Colonic mucosa (tissue), 4 donors: ENCODE data around the gene MRPL20. TPM values are rescaled to one million over a fixed set of nuclear protein-coding genes. Genes with fewer than 3 reads are reported as not detected.
A peak's percentile ranks its signal among the peaks of the same experiment; 100 is the strongest.

Source experiments
- DNase-seq: peaks from one replicate; pipeline ENCODE4 v3.0.0-alpha.2; 2020
- H3K27ac ChIP-seq: fragments of 200-600 bp; one replicate; pipeline ENCODE4 v1.8.0; 2021
- H3K27me3 ChIP-seq: fragments of 200-600 bp; one replicate; pipeline ENCODE4 v1.8.0; 2021
- H3K36me3 ChIP-seq: fragments of 200-600 bp; one replicate; pipeline ENCODE4 v1.8.0; 2021
- H3K4me1 ChIP-seq: fragments of 200-600 bp; one replicate; pipeline ENCODE4 v1.8.0; 2021; ENCODE audit warnings: mild to moderate bottlenecking
- H3K4me3 ChIP-seq: fragments of 200-600 bp; one replicate; pipeline ENCODE4 v1.8.0; 2021
- H3K9ac ChIP-seq, 2 donors: one replicate each; pipeline ENCODE4 v1.7.0; 2013; ENCODE audit warnings: control low read depth in 2 of 2, low read depth in 2 of 2, low read length in 2 of 2
- H3K9me3 ChIP-seq: fragments of 200-600 bp; one replicate; pipeline ENCODE4 v1.8.0; 2021
- CTCF ChIP-seq: fragments of 200-600 bp; IDR thresholded peaks from one replicate; pipeline ENCODE4 v1.8.0; 2022; ENCODE audit warnings: antibody characterized with exemption, mild to moderate bottlenecking
- intact Hi-C: fragments of 100-400 bp; cut with DNase I; formaldehyde crosslinking; loops from one replicate; pipeline ENCODE4 v1.14.1; 2022
- total RNA-seq, 2 donors: library from RNA; stranded (reverse); fragmentation: NEBNext Ultra II Directional in 1 of 2; extraction: Animal tissue kit (Norgen Biotek cat#: 25700) in 1 of 2; gene quantifications; one replicate each; pipeline ENCODE4 v1.2.1, GENCODE V29; 2021
- donor health status: healthy.
- donor health status: DM: no; HTN: no; CAD: no.
- donor health status: DM: no; HTN: no; CAD: no.

Gene MRPL20
- total RNA-seq, 2 donors from 2014 or later = 88.1 to 143 TPM

- DNase-seq = no peak
- intact Hi-C loops = no loop called here
- no peak overlapping the region for H3K4me3 ChIP-seq
- no peaks in the 10 kb centered on the region for H3K9me3 ChIP-seq
- TF ChIP-seq CTCF = no peak
- H3K4me1 ChIP-seq = peaks cover 4% of the 10 kb centered on the region
- no peaks in the 10 kb centered on the region for H3K27me3 ChIP-seq
- no peak overlapping the region for H3K27ac ChIP-seq
- H3K36me3 ChIP-seq = no peaks in the 10 kb centered on the region
- H3K9ac ChIP-seq = no peak overlapping the region
These were observed 39.8 kb downstream of the MRPL20 start for GRCh38 chr1:1367315-1367714.

- intact Hi-C loops = no loop called here
- DNase-seq = no peak
- H3K9ac ChIP-seq = no peak overlapping the region
These were observed 40.4 kb downstream of the MRPL20 start for GRCh38 chr1:1366699-1367066.

DNA sequence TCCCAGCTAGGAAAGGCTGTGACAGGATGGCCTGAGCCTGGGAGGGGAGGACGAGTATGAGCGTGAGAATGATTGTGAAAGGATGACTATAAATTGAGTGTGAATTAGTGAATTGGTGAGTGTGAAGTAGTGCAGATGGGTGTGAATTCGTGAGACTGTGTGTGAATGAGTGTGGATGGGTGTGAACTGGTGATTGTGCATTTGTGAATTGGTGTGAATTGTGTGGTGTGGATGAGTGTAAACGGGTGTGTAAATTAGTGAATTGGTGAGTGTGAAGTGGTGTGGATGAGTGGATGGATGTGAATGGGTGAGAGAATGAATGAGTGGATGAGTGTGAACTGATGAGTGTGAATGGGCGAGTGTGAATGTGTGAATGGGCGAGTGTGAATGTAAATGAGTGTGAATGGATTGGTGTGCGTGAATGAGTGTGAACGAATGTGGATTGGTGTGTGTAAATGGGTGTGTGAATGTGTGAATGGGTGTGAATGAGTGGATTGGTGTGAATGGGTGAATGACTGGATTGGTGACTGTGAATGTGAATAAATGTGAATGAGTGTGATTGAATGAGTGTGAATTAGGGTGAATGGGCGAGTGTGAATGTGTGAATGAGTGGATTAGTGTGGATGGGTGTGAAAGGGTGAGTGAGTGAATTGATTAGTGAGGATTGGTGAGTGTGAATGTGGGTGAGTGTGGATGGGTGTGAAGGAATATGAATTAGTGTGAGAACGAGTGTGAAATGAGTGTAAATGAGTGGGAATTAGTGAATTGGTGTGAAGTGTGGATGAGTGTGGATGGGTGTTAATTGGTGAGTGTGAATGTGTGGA lies 41.0 kb downstream of the MRPL20 start:
- intact Hi-C loops = no loop called here
- Histone ChIP-seq H3K27me3 (no peaks in the 10 kb centered on the region), H3K9me3 (no peaks in the 10 kb centered on the region), H3K36me3 (no peaks in the 10 kb centered on the region), H3K4me3 (no peak overlapping the region), H3K27ac (no peak overlapping the region), H3K9ac (no peak overlapping the region), H3K4me1 (no peaks in the 10 kb centered on the region)
- TF ChIP-seq CTCF = no peak
- DNase-seq = no peak

More at GRCh38 chr1:1366699-1367066, 40.4 kb downstream of the MRPL20 start:
- TF ChIP-seq CTCF = no peak
- Histone ChIP-seq H3K4me1 (no peaks in the 10 kb centered on the region), H3K27me3 (no peaks in the 10 kb centered on the region), H3K27ac (no peak overlapping the region), H3K9me3 (no peaks in the 10 kb centered on the region), H3K36me3 (no peaks in the 10 kb centered on the region), H3K4me3 (no peak overlapping the region)

GRCh38 chr1:1364266-1364665 lies 42.8 kb downstream of the MRPL20 start:
- H3K36me3 ChIP-seq = no peaks in the 10 kb centered on the region
- H3K27me3 ChIP-seq = peaks cover 4% of the 10 kb centered on the region
- intact Hi-C loops = no loop called here
- no peaks in the 10 kb centered on the region for H3K4me1 ChIP-seq
- DNase-seq = peak; percentile 20
- no peak for TF ChIP-seq CTCF
- no peak overlapping the region for H3K4me3 ChIP-seq
- no peaks in the 10 kb centered on the region for H3K9me3 ChIP-seq
- H3K9ac ChIP-seq = no peak overlapping the region
- H3K27ac ChIP-seq = no peak overlapping the region

DNA sequence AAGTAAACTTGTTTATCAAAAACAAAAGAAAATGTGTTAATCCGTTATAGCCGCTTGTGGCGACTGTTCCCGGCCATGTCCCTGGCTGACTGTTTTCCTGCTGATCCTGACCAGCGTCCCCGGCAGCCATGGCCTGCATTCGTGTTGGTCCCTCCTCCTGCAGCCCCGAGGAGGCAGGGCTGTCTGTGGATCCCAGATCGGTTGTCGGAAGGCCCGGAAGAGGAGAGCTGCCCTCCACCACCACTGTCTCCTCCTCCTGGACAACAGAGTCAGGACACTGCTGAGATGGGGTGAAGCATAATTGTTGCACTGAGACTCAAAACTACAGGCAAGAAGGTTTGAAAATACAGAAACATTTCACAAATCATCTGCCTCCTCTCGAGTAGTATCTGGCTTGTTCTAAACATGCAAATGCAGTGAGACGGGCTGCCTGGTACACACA lies 45.1 kb downstream of the MRPL20 start:
- no peak for TF ChIP-seq CTCF
- peaks cover 5% of the 10 kb centered on the region for H3K27me3 ChIP-seq
- peak; percentile 31 for DNase-seq
- no peak overlapping the region for H3K4me3 ChIP-seq
- H3K36me3 ChIP-seq = no peaks in the 10 kb centered on the region
- peak overlapping the region; percentile 12 for H3K27ac ChIP-seq
- intact Hi-C loops = no loop called here
- no peaks in the 10 kb centered on the region for H3K4me1 ChIP-seq
- peak overlapping the region; percentile 24 to 26 for H3K9ac ChIP-seq
- H3K9me3 ChIP-seq = no peaks in the 10 kb centered on the region
